Esophagus muscularis mucosa (tissue), 4 donors: ENCODE measurements around the gene TMEM171.

Experiments used
- EP300 ChIP-seq: sonication (generic); formaldehyde crosslinking; IDR thresholded peaks from one replicate; pipeline ENCODE4 v1.6.1; 2017; ENCODE audit warnings: antibody characterized with exemption
- POLR2AphosphoS5 ChIP-seq, 2 donors: sonication (generic); formaldehyde crosslinking; IDR thresholded peaks; one replicate each; pipeline ENCODE4 v1.6.1; 2017; ENCODE audit warnings: antibody characterized with exemption in 2 of 2
- TF ChIP-seq, protein P1 (sequence below), 3 experiments: fragments of 200-600 bp in 2 of 3; fragments of 450-650 bp in 1 of 3; sonication (generic) in 2 of 3; IDR thresholded peaks; one replicate each; pipeline ENCODE4 v1.5.1; 2017 to 2019; ENCODE audit warnings: antibody characterized with exemption in 3 of 3, mild to moderate bottlenecking in 2 of 3, moderate library complexity in 1 of 3

DNA sequence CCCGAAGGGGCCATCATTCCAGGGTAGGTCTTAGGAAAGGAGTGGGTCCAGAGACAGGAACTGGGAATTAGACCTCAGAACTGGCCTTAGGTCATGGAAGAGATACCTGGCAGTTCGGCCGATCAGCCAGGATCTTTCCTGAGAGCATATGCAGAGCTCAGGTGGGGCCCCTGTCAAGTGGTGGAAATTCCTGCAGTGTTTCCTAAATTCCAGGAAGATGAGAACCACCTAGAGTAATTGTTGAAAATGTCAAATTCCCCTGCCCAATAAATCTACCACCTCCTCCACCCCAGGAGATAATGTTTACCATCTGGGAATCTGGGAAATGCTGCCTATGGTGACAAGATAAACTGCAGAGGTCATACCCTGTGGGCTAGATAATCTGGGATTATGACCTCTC is 14.6 kb downstream of the TMEM171 start:
- TF ChIP-seq EP300 (no peak), POLR2AphosphoS5 (IDR thresholded peaks at IDR 0.05) (no peak)
- TF ChIP-seq, protein P1, sequence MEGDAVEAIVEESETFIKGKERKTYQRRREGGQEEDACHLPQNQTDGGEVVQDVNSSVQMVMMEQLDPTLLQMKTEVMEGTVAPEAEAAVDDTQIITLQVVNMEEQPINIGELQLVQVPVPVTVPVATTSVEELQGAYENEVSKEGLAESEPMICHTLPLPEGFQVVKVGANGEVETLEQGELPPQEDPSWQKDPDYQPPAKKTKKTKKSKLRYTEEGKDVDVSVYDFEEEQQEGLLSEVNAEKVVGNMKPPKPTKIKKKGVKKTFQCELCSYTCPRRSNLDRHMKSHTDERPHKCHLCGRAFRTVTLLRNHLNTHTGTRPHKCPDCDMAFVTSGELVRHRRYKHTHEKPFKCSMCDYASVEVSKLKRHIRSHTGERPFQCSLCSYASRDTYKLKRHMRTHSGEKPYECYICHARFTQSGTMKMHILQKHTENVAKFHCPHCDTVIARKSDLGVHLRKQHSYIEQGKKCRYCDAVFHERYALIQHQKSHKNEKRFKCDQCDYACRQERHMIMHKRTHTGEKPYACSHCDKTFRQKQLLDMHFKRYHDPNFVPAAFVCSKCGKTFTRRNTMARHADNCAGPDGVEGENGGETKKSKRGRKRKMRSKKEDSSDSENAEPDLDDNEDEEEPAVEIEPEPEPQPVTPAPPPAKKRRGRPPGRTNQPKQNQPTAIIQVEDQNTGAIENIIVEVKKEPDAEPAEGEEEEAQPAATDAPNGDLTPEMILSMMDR (IDR thresholded peaks at IDR 0.05) = no peak
